GM12891 (cell line): Measurements from ENCODE around the gene CASKIN1.

ENCODE experiments used
- PAX5 ChIP-seq: IDR thresholded peaks from 2 replicates; pipeline ENCODE4 v1.6.1; 2011; ENCODE audit warnings: low read length, moderate library complexity, mild to moderate bottlenecking; ENCODE audit not compliant: insufficient read depth, severe bottlenecking
- POLR2A ChIP-seq: IDR thresholded peaks from 2 replicates; pipeline ENCODE4 v1.6.1; 2011; ENCODE audit warnings: low read depth, low read length, control low read depth
- POLR2AphosphoS5 ChIP-seq: IDR thresholded peaks from 2 replicates; pipeline ENCODE4 v1.6.1; 2011; ENCODE audit warnings: low read depth, low read length, control low read depth
- POU2F2 ChIP-seq: IDR thresholded peaks from 2 replicates; pipeline ENCODE4 v1.6.1; 2011; ENCODE audit warnings: low read depth, mild to moderate bottlenecking, control low read depth, low read length, moderate library complexity
- SPI1 ChIP-seq: IDR thresholded peaks from 2 replicates; pipeline ENCODE4 v1.6.1; 2011; ENCODE audit warnings: low read depth, low read length, control low read depth
- TAF1 ChIP-seq: IDR thresholded peaks from 2 replicates; pipeline ENCODE4 v1.6.1; 2011; ENCODE audit warnings: low read depth, low read length, control low read depth

- TF ChIP-seq POLR2A (no peak), POLR2AphosphoS5 (no peak), POU2F2 (no peak), PAX5 (no peak), SPI1 (no peak), TAF1 (no peak)
These were observed 20.4 kb downstream of the CASKIN1 start for GRCh38 chr16:2176047-2176446.
